ENCODE results near the gene CLDN15. TPM values are rescaled to one million over a fixed set of nuclear protein-coding genes. Genes with fewer than 3 reads are reported as not detected.
"Not testable (repeated sequence)": the region's sequence is repeated elsewhere in the genome, so short reads cannot be mapped to it uniquely, and the experiment has no call there.

CLDN15 gene
- total RNA-seq = 8.6 TPM

GRCh38 chr7:101237206-101238067 lies at the start of gene CLDN15:
Gene CLDN15 (minus strand): TSS chr7:101237802. CDS start chr7:101237581, 221 bp downstream.
- ATAC-seq = peak; percentile 82

GRCh38 chr7:101287032-101287431 lies 49.4 kb upstream of the CLDN15 start:
- DNase-seq (ENCODE audit: low spot score) (peak; percentile 58), ATAC-seq (peak; percentile 12)

More at GRCh38 chr7:101237206-101238067, at the start of gene CLDN15:
- DNase-seq (ENCODE audit: low spot score) = peak; percentile 83

DNA sequence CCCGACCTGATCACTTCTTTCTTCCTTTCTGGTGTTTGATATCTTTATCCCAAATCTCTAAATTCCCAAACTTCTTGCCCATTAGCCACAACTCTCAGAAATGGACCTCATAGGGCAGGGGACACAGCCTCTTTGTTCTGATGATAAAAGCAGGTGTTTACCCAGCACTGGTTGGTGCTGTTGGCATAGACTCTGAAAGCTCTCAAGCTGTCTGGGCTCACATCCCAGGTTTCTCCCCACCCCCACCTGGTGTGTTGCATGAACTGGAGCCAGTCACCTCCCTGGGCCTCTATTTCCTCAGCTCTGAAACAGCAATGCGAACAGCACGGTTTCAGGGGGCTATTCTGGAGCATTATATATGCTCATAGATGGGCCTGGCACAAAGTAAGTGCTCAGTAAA lies 48.3 kb upstream of the CLDN15 start:
- DNase-seq (ENCODE audit: low spot score) = peak; percentile 92
- ATAC-seq = peak; percentile 60

GRCh38 chr7:101285171-101285570 lies 47.6 kb upstream of the CLDN15 start:
- DNase-seq (ENCODE audit: low spot score) (no peak), ATAC-seq (no peak)

GRCh38 chr7:101280912-101281311 lies 43.3 kb upstream of the CLDN15 start:
- not testable (repeated sequence) for ATAC-seq; DNase-seq (ENCODE audit: low spot score)

DNA sequence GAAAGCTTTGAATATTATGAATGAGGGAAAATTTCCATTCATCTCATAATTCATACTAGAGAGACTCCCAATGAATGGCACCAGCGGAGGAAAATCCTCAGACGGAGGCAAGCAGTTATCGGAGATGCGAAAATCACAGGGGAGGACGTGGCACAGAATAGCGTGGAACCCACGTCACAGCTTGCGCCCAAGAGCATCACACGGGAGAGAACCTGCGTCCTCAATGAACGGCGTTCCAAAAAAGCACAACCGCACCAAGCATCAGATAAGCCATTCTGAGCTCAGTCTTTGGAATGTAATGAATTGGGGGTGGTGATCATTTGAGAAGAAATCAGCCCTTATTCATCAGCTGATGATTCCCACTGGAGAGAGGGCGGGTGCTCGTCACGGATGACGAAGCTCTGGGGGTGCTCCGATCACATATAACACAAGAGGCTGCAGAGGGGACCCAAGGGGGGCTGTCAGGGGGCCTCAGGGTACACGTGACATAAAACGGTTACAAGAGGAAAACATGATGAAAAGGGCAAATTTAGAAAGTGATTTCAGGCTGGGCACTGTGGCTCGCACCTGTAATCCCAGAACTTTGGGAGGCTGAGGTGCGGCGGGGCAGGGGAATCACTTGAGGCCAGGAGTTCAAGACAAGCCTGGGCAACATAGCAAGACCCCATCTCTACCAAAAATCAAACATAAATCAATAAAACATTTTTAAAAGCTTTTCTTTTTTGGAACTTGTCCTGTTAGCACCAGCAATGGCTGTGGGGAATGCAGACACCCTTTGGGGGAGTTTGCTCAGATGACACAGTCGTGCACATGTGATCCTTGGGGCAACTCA lies 41.1 kb upstream of the CLDN15 start:
- ATAC-seq = no peak

DNA sequence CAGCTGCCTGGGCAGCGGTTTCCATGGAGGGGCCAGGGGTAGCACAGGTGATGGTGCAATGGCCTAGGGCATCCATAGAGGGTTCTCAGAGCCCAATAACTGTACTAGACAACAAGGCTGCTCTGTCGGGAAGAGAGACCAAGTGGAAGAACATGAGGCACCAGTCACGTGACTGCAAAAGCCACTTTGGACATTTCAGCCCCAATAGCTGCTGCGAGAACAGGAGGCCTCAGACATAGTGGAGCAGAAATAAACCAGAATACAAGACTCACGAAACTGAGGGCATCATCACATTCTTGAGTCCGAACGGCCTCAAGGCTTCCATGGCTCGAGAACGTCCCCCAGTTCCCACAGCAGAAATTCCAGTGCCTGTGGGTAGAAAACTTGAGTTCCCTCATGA lies 39.6 kb upstream of the CLDN15 start:
- no peak for ATAC-seq
- no peak for DNase-seq (ENCODE audit: low spot score)

More for the DNA sequence above, 41.1 kb upstream of the CLDN15 start:
- DNase-seq (ENCODE audit: low spot score) = no peak

GRCh38 chr7:101273206-101273605 lies 35.6 kb upstream of the CLDN15 start:
- no peak for ATAC-seq
- DNase-seq (ENCODE audit: low spot score) = no peak

DNA sequence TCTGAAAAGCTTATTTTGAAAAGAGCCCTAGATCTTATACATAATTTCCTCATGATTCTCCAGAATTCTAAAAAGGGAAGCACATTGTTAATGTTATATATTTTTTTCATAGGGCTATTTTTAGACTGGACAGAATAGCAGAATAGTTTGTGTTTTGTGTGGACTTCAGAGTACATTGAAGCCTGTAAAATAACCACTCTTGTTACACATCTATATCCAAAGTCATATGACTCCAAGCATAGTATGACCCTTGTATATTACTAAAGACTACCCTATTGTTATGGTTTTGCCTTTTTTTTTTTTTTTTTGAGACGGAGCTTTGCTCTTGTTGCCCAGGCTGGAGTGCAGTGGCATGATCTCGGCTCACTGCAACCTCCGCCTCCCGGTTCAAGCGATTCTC lies 33.4 kb upstream of the CLDN15 start:
- no peak for DNase-seq (ENCODE audit: low spot score)
- no peak for ATAC-seq

DNA sequence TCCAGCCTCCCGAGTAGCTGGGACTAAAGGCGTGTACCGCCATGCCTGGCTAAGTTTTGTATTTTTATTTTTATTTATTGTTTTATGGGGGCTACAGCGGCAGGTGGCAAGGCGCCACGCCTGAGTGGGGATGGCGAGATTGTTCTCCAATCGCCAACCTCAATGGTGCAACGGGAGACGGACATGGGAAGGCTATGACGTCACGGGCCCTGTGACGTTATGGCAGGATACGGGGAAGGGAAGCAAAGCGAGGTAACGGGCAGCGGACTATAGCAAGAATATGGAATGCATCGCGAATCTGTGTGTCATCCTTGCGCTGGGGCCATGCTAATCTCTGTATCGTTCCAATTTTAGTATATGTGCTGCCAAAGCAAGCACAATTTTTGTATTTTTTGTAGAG lies 32.1 kb upstream of the CLDN15 start:
- DNase-seq (ENCODE audit: low spot score) (no peak), ATAC-seq (no peak)

DNA sequence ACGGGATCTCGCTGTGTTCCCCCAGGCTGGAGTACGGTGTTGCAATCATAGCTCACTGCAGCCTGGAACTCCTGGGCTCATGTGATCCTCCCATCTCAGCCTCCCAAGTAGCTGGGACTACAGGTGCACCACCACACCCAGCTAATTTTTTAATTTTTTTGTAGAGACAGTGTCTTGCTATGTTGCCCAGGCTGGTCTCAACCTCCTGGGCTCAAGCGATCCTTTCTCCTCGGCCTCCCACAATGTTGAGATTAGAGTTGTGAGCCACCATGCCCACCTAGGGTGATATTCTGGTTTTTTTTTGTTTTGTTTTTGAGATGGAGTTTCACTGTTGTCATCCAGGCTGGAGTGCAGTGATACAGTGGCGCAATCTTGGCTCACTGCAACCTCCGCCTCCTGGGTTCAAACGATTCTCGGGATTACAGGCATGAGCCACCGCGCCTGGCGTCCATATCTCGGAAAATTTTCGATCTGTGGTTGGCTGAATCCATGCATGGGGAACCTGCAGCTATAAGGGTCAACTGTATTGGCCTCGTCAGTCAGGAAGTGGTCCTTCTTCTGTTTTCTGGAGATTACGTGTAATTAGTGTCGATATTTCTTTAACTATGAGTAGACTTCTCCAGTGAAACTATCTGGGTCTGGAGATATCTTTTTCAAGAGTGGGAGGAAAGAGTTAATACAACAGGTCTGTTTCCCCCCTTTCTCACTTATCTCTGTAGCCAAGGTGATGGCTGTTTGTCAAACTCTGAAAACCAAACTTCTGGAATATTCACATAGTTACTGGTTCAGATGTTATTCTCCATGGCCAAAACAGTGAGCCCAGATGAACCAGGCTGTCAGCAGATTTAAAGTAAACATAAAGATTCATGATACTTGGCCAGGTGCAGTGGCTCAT lies 28.3 kb upstream of the CLDN15 start:
- DNase-seq (ENCODE audit: low spot score) (no peak), ATAC-seq (peak; percentile 54)

- not testable (repeated sequence) for DNase-seq (ENCODE audit: low spot score)
- peak; percentile 85 for ATAC-seq
Observed at GRCh38 chr7:101264102-101264706, 26.6 kb upstream of the CLDN15 start.

DNA sequence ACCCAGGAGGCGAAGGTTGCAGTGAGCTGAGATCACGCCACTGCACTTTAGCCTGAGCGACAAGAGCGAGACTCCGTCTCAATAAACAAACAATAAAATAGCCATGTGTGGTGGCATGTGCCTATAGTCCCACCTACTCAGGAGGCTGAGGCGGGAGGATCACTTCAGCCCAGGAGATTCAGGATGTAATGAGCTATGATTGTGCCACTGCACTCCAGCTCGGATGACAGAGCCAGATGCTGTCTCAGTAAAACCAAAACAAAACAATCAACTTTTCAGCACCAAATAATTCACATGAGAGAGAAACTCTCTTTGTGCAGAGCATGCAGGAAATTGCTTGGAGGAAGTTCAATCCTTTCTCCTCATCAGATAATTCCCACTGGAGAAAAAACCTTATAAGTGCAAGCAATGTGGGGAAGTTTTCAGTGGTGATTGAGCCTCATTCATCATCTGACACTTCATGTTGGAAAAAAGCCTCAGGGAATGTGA lies 20.7 kb upstream of the CLDN15 start:
- DNase-seq (ENCODE audit: low spot score) (no peak), ATAC-seq (no peak)

DNA sequence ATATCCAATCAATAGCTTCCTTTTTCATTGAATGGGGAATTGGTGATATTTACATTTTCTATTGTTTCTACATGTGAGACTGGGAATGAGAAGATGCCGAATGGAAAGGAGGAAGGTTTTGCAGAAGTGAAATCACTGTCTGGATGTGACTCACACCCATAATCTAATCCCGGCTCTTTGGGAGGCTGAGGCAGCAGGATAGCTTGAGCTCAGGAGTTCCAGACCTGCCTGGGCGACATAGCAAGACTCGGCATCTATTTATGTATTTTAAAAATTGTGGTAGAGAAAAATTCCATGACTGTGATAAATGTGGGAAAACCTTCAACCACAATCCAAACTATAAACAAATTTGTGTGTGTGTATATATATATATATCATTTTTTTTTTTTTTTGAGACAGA lies 18.2 kb upstream of the CLDN15 start:
- ATAC-seq = no peak
- DNase-seq (ENCODE audit: low spot score) = no peak

DNA sequence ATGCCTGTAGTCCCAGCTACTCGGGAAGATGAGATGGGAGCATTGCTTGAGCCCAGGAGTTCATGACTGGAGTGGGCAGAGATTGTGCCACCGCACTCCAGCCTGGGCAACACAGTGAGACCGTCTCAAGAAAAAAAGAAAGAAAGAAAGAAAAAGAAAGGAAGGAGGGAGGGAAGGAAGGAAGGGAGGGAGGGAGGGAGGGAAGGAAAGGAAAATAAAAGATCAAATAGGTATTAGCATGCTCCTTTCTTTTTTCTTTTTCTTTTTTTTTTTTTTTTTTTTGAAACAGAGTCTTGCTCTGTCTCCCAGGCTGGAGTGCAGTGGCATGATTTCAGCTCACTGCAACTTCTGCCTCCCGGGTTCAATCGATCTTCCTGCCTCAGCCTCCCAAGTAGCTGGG lies 15.6 kb upstream of the CLDN15 start:
- DNase-seq (ENCODE audit: low spot score); ATAC-seq: not testable (repeated sequence)

- peak; percentile 99 for ATAC-seq
- DNase-seq (ENCODE audit: low spot score) = peak; percentile 99
Observed at GRCh38 chr7:101251871-101252659, 14.5 kb upstream of the CLDN15 start.

GRCh38 chr7:101250324-101250723 lies 12.7 kb upstream of the CLDN15 start:
- ATAC-seq = no peak
- no peak for DNase-seq (ENCODE audit: low spot score)

DNA sequence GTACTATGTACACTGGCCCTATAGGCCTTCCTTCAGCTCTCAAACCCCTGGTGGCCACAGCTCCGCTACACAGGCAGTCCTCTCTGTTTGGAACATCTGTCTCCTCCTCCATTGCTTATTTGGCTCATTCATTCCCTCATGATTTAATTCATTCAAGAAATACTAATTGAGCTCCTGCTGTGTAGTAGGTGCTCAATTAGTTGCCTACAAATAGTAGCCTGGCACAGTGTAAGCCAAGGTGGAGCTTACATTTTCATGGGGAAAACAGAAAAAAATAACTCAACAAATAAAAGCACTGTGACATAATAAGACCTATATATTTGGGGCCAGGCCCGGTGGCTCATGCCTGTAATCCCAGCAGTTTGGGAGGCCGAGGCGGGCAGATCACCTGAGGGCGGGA lies 10.7 kb upstream of the CLDN15 start:
- ATAC-seq = no peak

GRCh38 chr7:101245147-101245668 lies 7.6 kb upstream of the CLDN15 start:
- no peak for DNase-seq (ENCODE audit: low spot score)
- ATAC-seq = no peak

More for the DNA sequence above, 10.7 kb upstream of the CLDN15 start:
- no peak for DNase-seq (ENCODE audit: low spot score)

Data from left lobe of liver (tissue), 2 donors.